ENCODE results near the gene MADCAM1. TPM values are rescaled to one million over a fixed set of nuclear protein-coding genes. Genes with fewer than 3 reads are reported as not detected.

Gene MADCAM1
- polyA plus RNA-seq, 2 donors: 0.57 to 2.0 TPM

DNA sequence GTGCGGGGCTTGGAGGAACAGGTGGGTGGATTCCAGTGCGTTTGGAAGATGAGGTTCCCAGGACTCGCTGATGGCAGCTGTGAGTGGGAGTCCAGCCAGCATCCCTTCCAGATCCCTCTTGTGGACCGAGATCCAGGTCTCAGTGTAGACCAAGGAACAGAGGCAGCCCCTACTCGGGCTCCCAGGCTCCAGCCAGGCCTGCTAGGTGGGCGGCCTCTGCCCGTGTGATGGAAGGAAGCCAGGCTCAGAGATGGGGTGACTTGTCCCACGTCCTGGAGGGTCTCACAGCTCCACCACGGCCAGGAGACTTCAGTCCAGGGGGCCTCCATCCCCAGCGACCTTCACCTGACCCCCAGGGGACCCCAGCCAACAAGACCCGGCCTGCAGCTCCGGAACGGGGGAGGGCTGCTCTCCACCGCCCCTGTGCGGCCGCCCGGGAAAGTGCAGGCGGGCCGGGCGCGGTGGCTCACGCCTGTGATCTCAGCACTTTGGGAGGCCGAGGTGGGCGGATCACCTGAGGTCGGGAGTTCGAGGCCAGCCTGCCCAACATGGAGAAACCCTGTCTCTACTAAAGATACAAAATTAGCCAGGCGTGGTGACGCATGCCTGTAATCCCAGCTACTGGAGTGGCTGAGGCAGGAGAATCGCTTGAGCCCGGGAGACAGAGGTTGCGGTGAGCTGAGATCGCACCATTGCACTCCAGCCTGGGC is 729 bp upstream of the MADCAM1 start:
- no peaks in the 10 kb centered on the region for H3K9me3 ChIP-seq (ENCODE audit: control insufficient read depth in 2 of 2, insufficient read depth in 1 of 2, low read depth in 1 of 2, low read length in 1 of 2)
- no peak overlapping the region for H3K4me3 ChIP-seq (ENCODE audit: low read depth in 1 of 2, low read length in 2 of 2)
- H3K27me3 ChIP-seq (ENCODE audit: control insufficient read depth in 1 of 2, insufficient read depth in 2 of 2, low read length in 2 of 2): peaks cover 0 to 11% of the 10 kb centered on the region in 2 donors
- 16 to 21% methylated on average over 32 of the region's 32 CpGs for WGBS, 2 donors
- H3K27ac ChIP-seq (ENCODE audit: low read depth in 2 of 2, low read length in 1 of 2): peak overlapping the region in 1 of 2 donors; percentile 7
- H3K4me1 ChIP-seq (ENCODE audit: control insufficient read depth in 2 of 2, insufficient read depth in 2 of 2, low read length in 1 of 2): peaks cover 0 to 7% of the 10 kb centered on the region in 2 donors
- H3K36me3 ChIP-seq (ENCODE audit: control insufficient read depth in 2 of 2, insufficient read depth in 2 of 2, low read length in 1 of 2): no peaks in the 10 kb centered on the region

GRCh38 chr19:496986-497385 is 700 bp downstream of the MADCAM1 start:
- Histone ChIP-seq H3K27me3 (ENCODE audit: control insufficient read depth in 1 of 2, insufficient read depth in 2 of 2, low read length in 2 of 2) (peaks cover 0 to 11% of the 10 kb centered on the region in 2 donors), H3K9me3 (ENCODE audit: control insufficient read depth in 2 of 2, insufficient read depth in 1 of 2, low read depth in 1 of 2, low read length in 1 of 2) (no peaks in the 10 kb centered on the region), H3K4me3 (ENCODE audit: low read depth in 1 of 2, low read length in 2 of 2) (no peak overlapping the region), H3K27ac (ENCODE audit: low read depth in 2 of 2, low read length in 1 of 2) (no peak overlapping the region), H3K4me1 (ENCODE audit: control insufficient read depth in 2 of 2, insufficient read depth in 2 of 2, low read length in 1 of 2) (peaks cover 0 to 7% of the 10 kb centered on the region in 2 donors), H3K36me3 (ENCODE audit: control insufficient read depth in 2 of 2, insufficient read depth in 2 of 2, low read length in 1 of 2) (no peaks in the 10 kb centered on the region)
- 7 to 8% methylated on average over 3 to 18 of the region's 18 CpGs for WGBS, 2 donors

DNA sequence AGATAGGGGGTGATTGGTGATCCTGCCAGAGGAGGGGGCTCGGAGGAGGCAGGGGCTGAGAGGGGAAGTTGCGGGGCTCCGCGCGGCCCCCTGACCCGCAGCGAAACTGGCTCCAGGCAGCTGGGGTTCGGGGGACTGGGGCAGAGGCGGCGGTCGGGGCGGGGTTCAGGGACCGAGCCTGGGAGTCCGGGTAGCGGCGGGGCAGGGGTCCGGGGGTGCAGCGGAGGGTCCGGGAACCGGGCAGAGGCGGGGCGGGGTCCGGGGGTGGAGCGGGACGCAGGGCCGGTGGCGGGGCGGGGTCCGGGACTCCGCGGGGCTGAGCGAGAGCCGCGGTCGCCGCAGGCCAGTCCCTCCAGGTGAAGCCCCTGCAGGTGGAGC is 1.2 kb downstream of the MADCAM1 start:
- no peak overlapping the region for H3K27ac ChIP-seq (ENCODE audit: low read depth in 2 of 2, low read length in 1 of 2)
- H3K36me3 ChIP-seq (ENCODE audit: control insufficient read depth in 2 of 2, insufficient read depth in 2 of 2, low read length in 1 of 2): no peaks in the 10 kb centered on the region
- peaks cover 0 to 11% of the 10 kb centered on the region in 2 donors for H3K27me3 ChIP-seq (ENCODE audit: control insufficient read depth in 1 of 2, insufficient read depth in 2 of 2, low read length in 2 of 2)
- 3 to 5% methylated on average over 15 to 36 of the region's 36 CpGs for WGBS, 2 donors
- H3K4me3 ChIP-seq (ENCODE audit: low read depth in 1 of 2, low read length in 2 of 2): no peak overlapping the region
- peaks cover 0 to 7% of the 10 kb centered on the region in 2 donors for H3K4me1 ChIP-seq (ENCODE audit: control insufficient read depth in 2 of 2, insufficient read depth in 2 of 2, low read length in 1 of 2)
- H3K9me3 ChIP-seq (ENCODE audit: control insufficient read depth in 2 of 2, insufficient read depth in 1 of 2, low read depth in 1 of 2, low read length in 1 of 2): no peaks in the 10 kb centered on the region

GRCh38 chr19:497869-498510 is 1.7 kb downstream of the MADCAM1 start:
- Histone ChIP-seq H3K9me3 (ENCODE audit: control insufficient read depth in 2 of 2, insufficient read depth in 1 of 2, low read depth in 1 of 2, low read length in 1 of 2) (no peaks in the 10 kb centered on the region), H3K4me1 (ENCODE audit: control insufficient read depth in 2 of 2, insufficient read depth in 2 of 2, low read length in 1 of 2) (peaks cover 0 to 7% of the 10 kb centered on the region in 2 donors), H3K27me3 (ENCODE audit: control insufficient read depth in 1 of 2, insufficient read depth in 2 of 2, low read length in 2 of 2) (peaks cover 0 to 11% of the 10 kb centered on the region in 2 donors), H3K4me3 (ENCODE audit: low read depth in 1 of 2, low read length in 2 of 2) (no peak overlapping the region), H3K27ac (ENCODE audit: low read depth in 2 of 2, low read length in 1 of 2) (no peak overlapping the region), H3K36me3 (ENCODE audit: control insufficient read depth in 2 of 2, insufficient read depth in 2 of 2, low read length in 1 of 2) (no peaks in the 10 kb centered on the region)
- 11 to 13% methylated on average over 25 to 50 of the region's 50 CpGs for WGBS, 2 donors

DNA sequence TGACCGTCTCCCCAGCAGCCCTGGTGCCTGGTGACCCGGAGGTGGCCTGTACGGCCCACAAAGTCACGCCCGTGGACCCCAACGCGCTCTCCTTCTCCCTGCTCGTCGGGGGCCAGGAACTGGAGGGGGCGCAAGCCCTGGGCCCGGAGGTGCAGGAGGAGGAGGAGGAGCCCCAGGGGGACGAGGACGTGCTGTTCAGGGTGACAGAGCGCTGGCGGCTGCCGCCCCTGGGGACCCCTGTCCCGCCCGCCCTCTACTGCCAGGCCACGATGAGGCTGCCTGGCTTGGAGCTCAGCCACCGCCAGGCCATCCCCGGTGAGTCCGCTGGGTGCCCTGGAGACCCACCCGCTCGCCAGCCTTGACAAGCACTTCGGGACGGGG is 2.2 kb downstream of the MADCAM1 start:
- Histone ChIP-seq H3K36me3 (ENCODE audit: control insufficient read depth in 2 of 2, insufficient read depth in 2 of 2, low read length in 1 of 2) (no peaks in the 10 kb centered on the region), H3K4me1 (ENCODE audit: control insufficient read depth in 2 of 2, insufficient read depth in 2 of 2, low read length in 1 of 2) (peaks cover 0 to 7% of the 10 kb centered on the region in 2 donors), H3K27ac (ENCODE audit: low read depth in 2 of 2, low read length in 1 of 2) (no peak overlapping the region), H3K4me3 (ENCODE audit: low read depth in 1 of 2, low read length in 2 of 2) (no peak overlapping the region), H3K9me3 (ENCODE audit: control insufficient read depth in 2 of 2, insufficient read depth in 1 of 2, low read depth in 1 of 2, low read length in 1 of 2) (no peaks in the 10 kb centered on the region), H3K27me3 (ENCODE audit: control insufficient read depth in 1 of 2, insufficient read depth in 2 of 2, low read length in 2 of 2) (peaks cover 0 to 11% of the 10 kb centered on the region in 2 donors)
- 19 to 23% methylated on average over 25 to 26 of the region's 26 CpGs for WGBS, 2 donors

GRCh38 chr19:498977-499623 is 2.8 kb downstream of the MADCAM1 start:
- Histone ChIP-seq H3K4me1 (ENCODE audit: control insufficient read depth in 2 of 2, insufficient read depth in 2 of 2, low read length in 1 of 2) (peaks cover 0 to 7% of the 10 kb centered on the region in 2 donors), H3K4me3 (ENCODE audit: low read depth in 1 of 2, low read length in 2 of 2) (no peak overlapping the region), H3K36me3 (ENCODE audit: control insufficient read depth in 2 of 2, insufficient read depth in 2 of 2, low read length in 1 of 2) (no peaks in the 10 kb centered on the region), H3K27me3 (ENCODE audit: control insufficient read depth in 1 of 2, insufficient read depth in 2 of 2, low read length in 2 of 2) (peaks cover 0 to 11% of the 10 kb centered on the region in 2 donors), H3K9me3 (ENCODE audit: control insufficient read depth in 2 of 2, insufficient read depth in 1 of 2, low read depth in 1 of 2, low read length in 1 of 2) (no peaks in the 10 kb centered on the region), H3K27ac (ENCODE audit: low read depth in 2 of 2, low read length in 1 of 2) (no peak overlapping the region)
- 71 to 73% methylated on average over 29 to 31 of the region's 31 CpGs for WGBS, 2 donors

DNA sequence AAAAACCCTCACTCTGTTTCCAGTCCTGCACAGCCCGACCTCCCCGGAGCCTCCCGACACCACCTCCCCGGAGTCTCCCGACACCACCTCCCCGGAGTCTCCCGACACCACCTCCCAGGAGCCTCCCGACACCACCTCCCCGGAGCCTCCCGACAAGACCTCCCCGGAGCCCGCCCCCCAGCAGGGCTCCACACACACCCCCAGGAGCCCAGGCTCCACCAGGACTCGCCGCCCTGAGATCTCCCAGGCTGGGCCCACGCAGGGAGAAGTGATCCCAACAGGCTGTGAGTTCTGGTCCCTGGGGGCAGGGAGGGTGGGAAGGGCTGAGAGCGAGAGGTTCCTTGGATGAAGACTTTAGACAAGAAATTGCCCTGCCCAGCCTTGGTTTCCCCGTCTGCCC is 5.4 kb downstream of the MADCAM1 start:
- WGBS, 2 donors: 82 to 88% methylated on average over 16 to 17 of the region's 17 CpGs
- H3K4me3 ChIP-seq (ENCODE audit: low read depth in 1 of 2, low read length in 2 of 2): no peak overlapping the region
- H3K27me3 ChIP-seq (ENCODE audit: control insufficient read depth in 1 of 2, insufficient read depth in 2 of 2, low read length in 2 of 2): peaks cover 0 to 11% of the 10 kb centered on the region in 2 donors
- no peak overlapping the region for H3K27ac ChIP-seq (ENCODE audit: low read depth in 2 of 2, low read length in 1 of 2)
- H3K36me3 ChIP-seq (ENCODE audit: control insufficient read depth in 2 of 2, insufficient read depth in 2 of 2, low read length in 1 of 2): peaks cover 0 to 2% of the 10 kb centered on the region in 2 donors
- H3K4me1 ChIP-seq (ENCODE audit: control insufficient read depth in 2 of 2, insufficient read depth in 2 of 2, low read length in 1 of 2): peaks cover 0 to 4% of the 10 kb centered on the region in 2 donors
- H3K9me3 ChIP-seq (ENCODE audit: control insufficient read depth in 2 of 2, insufficient read depth in 1 of 2, low read depth in 1 of 2, low read length in 1 of 2): no peaks in the 10 kb centered on the region

- Histone ChIP-seq H3K9me3 (ENCODE audit: control insufficient read depth in 2 of 2, insufficient read depth in 1 of 2, low read depth in 1 of 2, low read length in 1 of 2) (no peaks in the 10 kb centered on the region), H3K4me1 (ENCODE audit: control insufficient read depth in 2 of 2, insufficient read depth in 2 of 2, low read length in 1 of 2) (peaks cover 6% of the 10 kb centered on the region in 2 donors), H3K4me3 (ENCODE audit: low read depth in 1 of 2, low read length in 2 of 2) (no peak overlapping the region), H3K27me3 (ENCODE audit: control insufficient read depth in 1 of 2, insufficient read depth in 2 of 2, low read length in 2 of 2) (no peaks in the 10 kb centered on the region), H3K27ac (ENCODE audit: low read depth in 2 of 2, low read length in 1 of 2) (no peak overlapping the region), H3K36me3 (ENCODE audit: control insufficient read depth in 2 of 2, insufficient read depth in 2 of 2, low read length in 1 of 2) (peaks cover 0 to 3% of the 10 kb centered on the region in 2 donors)
- WGBS, 2 donors: 91% methylated on average over 14 of the region's 14 CpGs
Measured at GRCh38 chr19:504616-505015, 8.3 kb downstream of the MADCAM1 start.

- 4% methylated on average over 46 to 48 of the region's 48 CpGs for WGBS, 2 donors
- no peaks in the 10 kb centered on the region for H3K9me3 ChIP-seq (ENCODE audit: control insufficient read depth in 2 of 2, insufficient read depth in 1 of 2, low read depth in 1 of 2, low read length in 1 of 2)
- H3K27me3 ChIP-seq (ENCODE audit: control insufficient read depth in 1 of 2, insufficient read depth in 2 of 2, low read length in 2 of 2): no peaks in the 10 kb centered on the region
- peaks cover 9 to 11% of the 10 kb centered on the region in 2 donors for H3K4me1 ChIP-seq (ENCODE audit: control insufficient read depth in 2 of 2, insufficient read depth in 2 of 2, low read length in 1 of 2)
- peak overlapping the region; percentile 92 to 98 for H3K4me3 ChIP-seq (ENCODE audit: low read depth in 1 of 2, low read length in 2 of 2)
- peaks cover 0 to 7% of the 10 kb centered on the region in 2 donors for H3K36me3 ChIP-seq (ENCODE audit: control insufficient read depth in 2 of 2, insufficient read depth in 2 of 2, low read length in 1 of 2)
- peak overlapping the region; percentile 93 to 97 for H3K27ac ChIP-seq (ENCODE audit: low read depth in 2 of 2, low read length in 1 of 2)
Measured at GRCh38 chr19:506404-507285, 10.4 kb downstream of the MADCAM1 start.
